H1 (cell line): ENCODE data around the gene PCNX3. TPM values are rescaled to one million over a fixed set of nuclear protein-coding genes. Genes with fewer than 3 reads are reported as not detected.
A peak's percentile ranks its signal among the peaks of the same experiment; 100 is the strongest.

Source experiments
- CTCF ChIA-PET: fragments of 300-600 bp; sonication (Branson Sonifier 250); formaldehyde crosslinking; loops from one replicate; lab custom pipeline; 2021; ENCODE audit not compliant: partially characterized antibody; lab: Charles Lee
- POLR2A ChIA-PET: fragments of 300-600 bp; sonication (Branson Sonifier 250); formaldehyde crosslinking; loops from one replicate; lab custom pipeline; 2021; ENCODE audit warnings: inconsistent platforms; ENCODE audit not compliant: partially characterized antibody; lab: Charles Lee
- DNase-seq, 2 experiments: peaks; one replicate each; pipeline versions ENCODE4 v3.0.0 to v3.0.0-alpha.2; 2010 to 2022; ENCODE audit warnings: low spot score in 2 of 2, low read depth in 1 of 2, mixed read lengths in 1 of 2
- FAIRE-seq: peaks from 2 replicates; lab custom pipeline; 2011; peaks lifted over from hg19 to GRCh38; lab: Jason Lieb, UNC
- H2AFZ ChIP-seq: 2 replicates; pipeline ENCODE4 v1.8.1; 2012; ENCODE audit warnings: low read length, inconsistent platforms
- H2AK5ac ChIP-seq: 2 replicates; pipeline ENCODE4 v1.6.1; 2013; ENCODE audit warnings: low read depth, low read length
- H2BK120ac ChIP-seq: replicated peaks from 2 replicates; pipeline ENCODE3; 2013; ENCODE audit warnings: low read depth, low read length, inconsistent platforms
- H2BK12ac ChIP-seq: 2 replicates; pipeline ENCODE4 v1.6.1; 2013; ENCODE audit warnings: low read depth, low read length
- H2BK15ac ChIP-seq: 2 replicates; pipeline ENCODE4 v1.6.1; 2013; ENCODE audit warnings: low read length
- H2BK20ac ChIP-seq: 2 replicates; pipeline ENCODE4 v1.6.1; 2013; ENCODE audit warnings: low read length
- H2BK5ac ChIP-seq: 2 replicates; pipeline ENCODE4 v1.6.1; 2013; ENCODE audit warnings: low read depth, low read length
- H3K14ac ChIP-seq: 2 replicates; pipeline ENCODE4 v1.6.1; 2013; ENCODE audit warnings: inconsistent platforms; ENCODE audit not compliant: insufficient read length
- H3K18ac ChIP-seq: 2 replicates; pipeline ENCODE4 v1.6.1; 2013; ENCODE audit warnings: low read length; ENCODE audit errors: extremely low read depth
- H3K23ac ChIP-seq: 2 replicates; pipeline ENCODE4 v1.6.1; 2013; ENCODE audit warnings: inconsistent platforms; ENCODE audit not compliant: insufficient read length
- H3K23me2 ChIP-seq: 2 replicates; pipeline ENCODE4 v1.6.1; 2013; ENCODE audit warnings: low read depth, low read length
- H3K27ac ChIP-seq: 2 replicates; pipeline ENCODE4 v1.6.1; 2011; ENCODE audit warnings: low read depth, low read length, inconsistent platforms
- H3K27me3 ChIP-seq, 4 experiments: replicated peaks in 1 of 4; 1 replicate in 1 of 4; 2 replicates in 3 of 4; pipeline versions ENCODE4 v1.6.1 to v1.8.1; 2011 to 2013; ENCODE audit warnings: low read length in 3 of 4, mild to moderate bottlenecking in 3 of 4, inconsistent platforms in 2 of 4, mixed read lengths in 2 of 4, moderate library complexity in 1 of 4; ENCODE audit not compliant: control insufficient read depth in 3 of 4, insufficient read depth in 3 of 4; ENCODE audit errors: extremely low read depth in 1 of 4
- H3K36me3 ChIP-seq, 4 experiments: 2 replicates each; pipeline versions ENCODE4 v1.6.1 to v1.8.1; 2011 to 2013; ENCODE audit warnings: mild to moderate bottlenecking in 4 of 4, low read length in 3 of 4, moderate library complexity in 2 of 4, control low read depth in 1 of 4, inconsistent platforms in 1 of 4; ENCODE audit not compliant: insufficient read depth in 4 of 4, control insufficient read depth in 2 of 4
- H3K4ac ChIP-seq: replicated peaks from 2 replicates; pipeline ENCODE3; 2013; ENCODE audit warnings: low read length, low read depth, mixed read lengths, inconsistent platforms; ENCODE audit not compliant: insufficient read length
- H3K4me1 ChIP-seq, 4 experiments: replicated peaks in 1 of 4; 1 replicate in 1 of 4; 2 replicates in 3 of 4; pipeline versions ENCODE4 v1.6.1 to v1.8.1; 2011 to 2013; ENCODE audit warnings: low read length in 3 of 4, inconsistent platforms in 2 of 4, mixed read lengths in 1 of 4; ENCODE audit not compliant: insufficient read depth in 4 of 4, control insufficient read depth in 3 of 4
- H3K4me2 ChIP-seq, 2 experiments: 2 replicates each; pipeline versions ENCODE4 v1.6.1 to v1.8.1; 2011 to 2013; ENCODE audit warnings: low read depth in 2 of 2, low read length in 2 of 2, control low read depth in 1 of 2, inconsistent platforms in 1 of 2, mild to moderate bottlenecking in 1 of 2; ENCODE audit not compliant: insufficient read depth in 1 of 2
- H3K4me3 ChIP-seq, 4 experiments: fragments of 200-600, 300-600 bp in 1 of 4; sonication (generic), shearing (Covaris generic), sonication (Bioruptor Twin) in 1 of 4; 2 replicates each; pipeline versions ENCODE4 v1.5.1 to v1.8.1; 2011 to 2016; ENCODE audit warnings: low read length in 4 of 4, low read depth in 3 of 4, control low read depth in 2 of 4, inconsistent platforms in 2 of 4, mild to moderate bottlenecking in 2 of 4, mixed read lengths in 1 of 4, moderate library complexity in 1 of 4; ENCODE audit not compliant: insufficient read depth in 2 of 4; ENCODE audit errors: extremely low read depth in 1 of 4
- H3K56ac ChIP-seq: replicated peaks from 2 replicates; pipeline ENCODE3; 2013; ENCODE audit warnings: low read depth, mild to moderate bottlenecking, mixed read lengths, low read length, inconsistent platforms; ENCODE audit not compliant: insufficient read length
- H3K79me1 ChIP-seq: 2 replicates; pipeline ENCODE4 v1.6.1; 2013; ENCODE audit warnings: low read depth, low read length, control low read depth
- H3K79me2 ChIP-seq, 2 experiments: 2 replicates each; pipeline versions ENCODE4 v1.6.1 to v1.8.1; 2012 to 2013; ENCODE audit warnings: low read length in 2 of 2, mild to moderate bottlenecking in 2 of 2, inconsistent platforms in 1 of 2; ENCODE audit not compliant: insufficient read depth in 2 of 2, control insufficient read depth in 1 of 2
- H3K9ac ChIP-seq, 4 experiments: replicated peaks in 1 of 4; 1 replicate in 1 of 4; 2 replicates in 3 of 4; pipeline versions ENCODE4 v1.6.1 to v1.8.1; 2011 to 2013; ENCODE audit warnings: low read depth in 3 of 4, low read length in 3 of 4, control low read depth in 2 of 4, mild to moderate bottlenecking in 2 of 4, moderate library complexity in 2 of 4, inconsistent platforms in 1 of 4; ENCODE audit errors: extremely low read depth in 1 of 4
- H3K9me3 ChIP-seq, 2 experiments: 2 replicates each; pipeline versions ENCODE4 v1.6.1 to v1.8.1; 2012 to 2013; ENCODE audit warnings: mild to moderate bottlenecking in 2 of 2, moderate library complexity in 2 of 2, control low read depth in 1 of 2, inconsistent platforms in 1 of 2, low read depth in 1 of 2, low read length in 1 of 2, mixed read lengths in 1 of 2; ENCODE audit not compliant: insufficient read depth in 2 of 2
- H4K20me1 ChIP-seq, 2 experiments: replicated peaks in 1 of 2; 2 replicates each; pipeline versions ENCODE3 to v1.8.1; 2011 to 2013; ENCODE audit warnings: inconsistent platforms in 2 of 2, low read length in 2 of 2, mild to moderate bottlenecking in 1 of 2; ENCODE audit not compliant: insufficient read depth in 2 of 2, control insufficient read depth in 1 of 2
- H4K5ac ChIP-seq: 2 replicates; pipeline ENCODE4 v1.6.1; 2013; ENCODE audit warnings: low read length, low read depth, mixed read lengths, inconsistent platforms; ENCODE audit not compliant: insufficient read length
- H4K8ac ChIP-seq: 2 replicates; pipeline ENCODE4 v1.8.0; 2013; ENCODE audit warnings: mild to moderate bottlenecking, moderate library complexity, low read length, inconsistent platforms; ENCODE audit not compliant: insufficient read depth; ENCODE audit errors: extremely low read depth
- H4K91ac ChIP-seq: replicated peaks from 2 replicates; pipeline ENCODE3; 2013; ENCODE audit warnings: low read length, mixed read lengths, inconsistent platforms; ENCODE audit not compliant: insufficient read length
- BACH1 ChIP-seq: IDR thresholded peaks from 2 replicates; pipeline ENCODE4 v1.6.1; 2012; ENCODE audit warnings: low read length, improper control_type of control experiment
- BCL11A ChIP-seq, 2 experiments: IDR thresholded peaks; one replicate each; pipeline ENCODE4 v1.6.1; 2011; ENCODE audit warnings: low read depth in 2 of 2, low read length in 2 of 2, mild to moderate bottlenecking in 2 of 2
- CHD1 ChIP-seq: IDR thresholded peaks from 2 replicates; pipeline ENCODE4 v1.6.1; 2012; ENCODE audit warnings: low read depth, low read length, improper control_type of control experiment
- MAFK ChIP-seq: IDR thresholded peaks from 2 replicates; pipeline ENCODE4 v1.6.1; 2012; ENCODE audit warnings: low read depth, mild to moderate bottlenecking, improper control_type of control experiment, low read length
- ZNF274 ChIP-seq: IDR thresholded peaks from 2 replicates; pipeline ENCODE4 v1.7.0; 2012; ENCODE audit warnings: low read length, borderline replicate concordance; ENCODE audit errors: extremely low read depth
- WGBS, 2 experiments: shearing (Covaris generic) in 1 of 2; methylation state at CpG; one replicate each; pipeline versions ENCODE4 v1.1.6 to v1.1.7; 2013 to 2015; ENCODE audit warnings: low lambda C conversion rate in 2 of 2, mixed read lengths in 2 of 2, inconsistent platforms in 1 of 2, low coverage in 1 of 2, missing lambda C conversion rate in 1 of 2; ENCODE audit not compliant: insufficient replicate concordance in 2 of 2, insufficient coverage in 1 of 2, insufficient read length in 1 of 2; ENCODE audit errors: extremely low coverage in 1 of 2, missing lambda C conversion rate in 1 of 2; 5-methylcytosine and 5-hydroxymethylcytosine counted together
- polyA plus RNA-seq, 7 experiments: library from polyadenylated mRNA; depleted of rRNA in 3 of 7; stranded (reverse) in 5 of 7; unstranded in 2 of 7; fragments of >200 nt in 5 of 7; fragments of 200-250 nt in 2 of 7; gene quantifications; 1 replicate in 5 of 7; 2 replicates in 1 of 7; 4 replicates in 1 of 7; pipeline versions ENCODE4 v1.2.1 to v1.2.3, GENCODE V29; 2011 to 2013; ENCODE audit warnings: missing spikeins in 2 of 7, mixed read lengths in 2 of 7
- total RNA-seq: library from RNA; stranded (reverse); fragmentation: NEBNext Ultra II Directional; extraction: Animal tissue kit (Norgen Biotek cat#: 25700); gene quantifications from 2 replicates; pipeline ENCODE4 v1.2.1, GENCODE V29; 2021

Gene PCNX3
- total and polyA plus RNA-seq, 2 of the 8 experiments (the other 6 are each of a cell fraction or from before 2014, with no cell fraction given), result 27.2 to 38.8 TPM

DNA sequence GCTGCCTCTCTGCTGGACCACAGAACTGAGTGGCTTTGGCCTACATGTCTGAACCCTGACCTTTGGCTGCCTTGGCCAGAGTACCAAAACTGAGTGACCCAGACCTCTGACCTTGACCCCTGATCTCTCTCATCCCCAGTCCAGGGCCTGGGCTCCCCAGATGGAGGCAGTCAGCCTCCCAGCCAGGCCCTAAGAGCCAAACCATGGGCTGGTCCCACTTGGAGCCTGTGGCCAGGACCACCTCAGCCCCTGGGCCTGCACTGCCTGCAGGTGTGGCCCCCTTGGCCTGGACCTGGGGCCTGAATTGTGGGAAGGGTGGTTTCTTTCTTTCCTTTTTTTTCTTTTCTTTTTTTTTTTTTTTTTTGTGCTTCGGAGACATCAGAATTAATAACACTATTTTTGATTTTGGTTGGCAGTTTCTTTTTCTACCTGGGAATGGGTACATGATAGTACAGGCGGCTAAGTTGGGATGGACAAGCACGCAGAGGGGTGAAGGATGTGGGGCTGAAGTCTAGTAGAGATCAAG lies 21.5 kb downstream of the PCNX3 start:
- Histone ChIP-seq H3K23me2 (peaks cover 3% of the 10 kb centered on the region; the same call in 1 of the 2 replicates), H4K5ac (no peak overlapping the region), H3K9me3 (no peaks in the 10 kb centered on the region), H3K36me3 (peaks cover 2 to 31% (median 18%) of the 10 kb centered on the region in 4 experiments; a peak in 6 of 8 replicates), H2BK15ac (no peak overlapping the region), H2BK20ac (no peak overlapping the region), H3K56ac (no peak overlapping the region), H3K79me1 (peaks cover 4% of the 10 kb centered on the region; the same call in 1 of the 2 replicates), H3K4me2 (peak overlapping the region; percentile 62 to 91), H3K27me3 (no peaks in the 10 kb centered on the region), H2AFZ (no peak overlapping the region), H3K4me1 (peaks cover 3 to 22% (median 14%) of the 10 kb centered on the region in 4 experiments), H4K91ac (peak overlapping the region; percentile 41), H3K79me2 (no peaks in the 10 kb centered on the region), H3K4ac (peak overlapping the region; percentile 8), H2AK5ac (no peak overlapping the region), H4K20me1 (peaks cover 0 to 10% of the 10 kb centered on the region in 2 experiments), H3K14ac (no peak overlapping the region), H3K27ac (no peak overlapping the region), H2BK12ac (no peak overlapping the region), H2BK120ac (no peak overlapping the region), H2BK5ac (no peak overlapping the region), H3K23ac (no peak overlapping the region), H4K8ac (peak overlapping the region; percentile 7; the same call in 1 of the 2 replicates), H3K9ac (no peak overlapping the region), H3K18ac (no peak overlapping the region), H3K4me3 (peak overlapping the region in 2 of 4 experiments; percentile 8 to 71; a peak in 3 of 8 replicates)
- FAIRE-seq, result no peak
- 84% methylated on average over 2 of the region's 3 CpGs; no CpG with 5 or more reads in 1 of the 2 experiments for WGBS, 2 experiments
- POLR2A ChIA-PET, result interaction anchor here (1.0 to 6.9 kb wide), 11 partner anchors 10 to 223 kb away, joined by 3 to 55 read pairs (median 8); partner anchors contain the start of genes MUS81 and PCNX3
- CTCF ChIA-PET, result interaction anchor here (0.6 to 2.5 kb wide), 13 partner anchors 8 to 333 kb away, joined by 3 to 21 read pairs (median 7); partner anchors contain the start of genes PCNX3 and RELA
- no peak for DNase-seq
- TF ChIP-seq BACH1 (no peak), MAFK (no peak), BCL11A (IDR thresholded peaks at IDR 0.05; ENCODE audit: low read depth in 2 of 2, low read length in 2 of 2) (no peak), CHD1 (no peak), ZNF274 (no peak)
